K562 (cell line): Measurements from ENCODE around the gene FBXL12. TPM values are rescaled to one million over a fixed set of nuclear protein-coding genes. Genes with fewer than 3 reads are reported as not detected.
A peak's percentile ranks its signal among the peaks of the same experiment; 100 is the strongest.

Experiments
- CBFB ChIP-seq: sonication (generic); formaldehyde crosslinking; IDR thresholded peaks from 2 replicates; pipeline ENCODE4 v1.4.0; 2020; ENCODE audit warnings: mild to moderate bottlenecking, missing genetic modification reagents
- ELK1 ChIP-seq: sonication (generic); formaldehyde crosslinking; IDR thresholded peaks from 2 replicates; pipeline ENCODE4 v1.8.1; 2022; ENCODE audit warnings: missing genetic modification reagents
- ETV5 ChIP-seq: sonication (generic); formaldehyde crosslinking; IDR thresholded peaks from 2 replicates; pipeline ENCODE4 v1.4.0; 2020; ENCODE audit warnings: low read depth, mild to moderate bottlenecking, missing genetic modification reagents
- FOXJ2 ChIP-seq: fragments of 200-800 bp; sonication (Bioruptor generic); IDR thresholded peaks from 2 replicates; pipeline ENCODE4 v1.6.1; 2016; ENCODE audit warnings: missing genetic modification characterization, missing compliant biosample characterization
- HDAC6 ChIP-seq: IDR thresholded peaks from 2 replicates; pipeline ENCODE4 v1.6.1; 2012; ENCODE audit warnings: low read depth, mild to moderate bottlenecking, control low read depth, inconsistent platforms, low read length, moderate library complexity
- HINFP ChIP-seq: fragments of 450-650 bp; conservative IDR thresholded peaks from 2 replicates; pipeline ENCODE4 v1.6.1; 2016; ENCODE audit warnings: missing genetic modification characterization, low read depth, mild to moderate bottlenecking, control low read depth, missing compliant biosample characterization
- HMG20A ChIP-seq: fragments of 450-650 bp; formaldehyde crosslinking; conservative IDR thresholded peaks from 2 replicates; pipeline ENCODE4 v1.4.0; 2020; ENCODE audit warnings: mild to moderate bottlenecking, mixed read lengths
- ILF3 ChIP-seq: fragments of 450-650 bp; IDR thresholded peaks from 2 replicates; pipeline ENCODE4 v1.6.1; 2018; ENCODE audit warnings: antibody characterized with exemption, mild to moderate bottlenecking, moderate library complexity, borderline replicate concordance
- MYNN ChIP-seq, 2 experiments: sonication (generic); formaldehyde crosslinking in 1 of 2; IDR thresholded peaks; 2 replicates each; pipeline versions ENCODE4 v1.5.0 to v1.6.1; 2016 to 2020; ENCODE audit warnings: antibody characterized with exemption in 1 of 2, missing genetic modification reagents in 1 of 2
- POLR2B ChIP-seq: fragments of 450-650 bp; IDR thresholded peaks from 2 replicates; pipeline ENCODE4 v1.6.1; 2018; ENCODE audit warnings: low read depth; ENCODE audit not compliant: partially characterized antibody
- SLC30A9 ChIP-seq: fragments of 250-450 bp; sonication (Bioruptor Pico); IDR thresholded peaks from 2 replicates; pipeline ENCODE4 v1.8.0; 2022; ENCODE audit warnings: mild to moderate bottlenecking, moderate library complexity
- STAT6 ChIP-seq: sonication (generic); formaldehyde crosslinking; IDR thresholded peaks from 2 replicates; pipeline ENCODE4 v1.8.1; 2023; ENCODE audit warnings: mild to moderate bottlenecking, missing genetic modification reagents
- TCF7 ChIP-seq: sonication (generic); IDR thresholded peaks from 2 replicates; pipeline ENCODE4 v1.6.1; 2016; ENCODE audit warnings: antibody characterized with exemption, borderline replicate concordance
- THAP7 ChIP-seq: fragments of 250-450 bp; sonication (Bioruptor Pico); IDR thresholded peaks from 2 replicates; pipeline ENCODE4 v1.5.0; 2021
- ZNF41 ChIP-seq: fragments of 250-450 bp; sonication (Bioruptor Pico); conservative IDR thresholded peaks from 2 replicates; pipeline ENCODE4 v1.4.0; 2020; ENCODE audit warnings: mild to moderate bottlenecking
- ZNF592 ChIP-seq: fragments of 450-650 bp; IDR thresholded peaks from 2 replicates; pipeline ENCODE4 v1.6.1; 2017; ENCODE audit warnings: antibody characterized with exemption, mild to moderate bottlenecking
- polyA plus RNA-seq, 8 experiments: library from polyadenylated mRNA; depleted of rRNA in 4 of 8; stranded (reverse) in 5 of 8; unstranded in 3 of 8; fragments of >200 nt; fragmentation: Nextera tagmentation in 2 of 8; fragmentation: Illumina TruSeq in 1 of 8; extraction: Ambion mirVana in 2 of 8; extraction: Trizol in 1 of 8; gene quantifications; 2 replicates each; pipeline versions ENCODE4 v1.2.1 to v1.2.3, GENCODE V29; 2011 to 2014; ENCODE audit warnings: inconsistent platforms in 1 of 8, missing spikeins in 1 of 8
- total RNA-seq, 7 experiments: library from RNA; depleted of rRNA in 6 of 7; stranded (reverse); fragments of >200 nt in 6 of 7; fragmentation: Illumina TruSeq in 2 of 7; extraction: Trizol in 2 of 7; gene quantifications; 2 replicates each; pipeline versions ENCODE4 v1.2.1 to v1.2.3, GENCODE V29; 2011 to 2021; ENCODE audit warnings: low replicate concordance in 1 of 7

The FBXL12 gene
- total and polyA plus RNA-seq, 9 of the 15 experiments (the other 6 are each of a cell fraction or from before 2014, with no cell fraction given) = 2.7 to 40.5 (median 26.5) TPM

GRCh38 chr19:9834726-9835506 lies 16.0 kb upstream of the FBXL12 start, which contains the start of gene PIN1 (continued):
- no peak for TF ChIP-seq STAT6 (CRISPR knock-in tag)
- peak; percentile 70 for TF ChIP-seq HINFP (tag)
- TF ChIP-seq ELK1 (CRISPR knock-in tag) = no peak
- no peak for TF ChIP-seq TCF7
- TF ChIP-seq SLC30A9 (CRISPR knock-in tag) = no peak
- TF ChIP-seq THAP7 = no peak
- no peak for TF ChIP-seq ETV5
- TF ChIP-seq POLR2B = no peak
- no peak for TF ChIP-seq FOXJ2 (tag)
- TF ChIP-seq ZNF41 (CRISPR knock-in tag) = no peak
- TF ChIP-seq HDAC6 = no peak
- no peak for TF ChIP-seq ZNF592
- no peak for TF ChIP-seq HMG20A (CRISPR knock-in tag)
- TF ChIP-seq MYNN (IDR thresholded peaks at IDR 0.05) = peak; percentile 99
- TF ChIP-seq MYNN (CRISPR knock-in tag; IDR thresholded peaks at IDR 0.05) = no peak
- TF ChIP-seq ILF3 = peak; percentile 19; the same call in 1 of the 2 replicates
- TF ChIP-seq CBFB = 0 out of 2 replicates have a peak, but pooled peaks have one; percentile 23
